ENCODE measurements around the gene GNG13. TPM values are rescaled to one million over a fixed set of nuclear protein-coding genes. Genes with fewer than 3 reads are reported as not detected.

The GNG13 gene
- total and polyA plus RNA-seq, 2 of the 4 experiments (the other 2 are of a cell fraction): not detected

- Histone ChIP-seq H2BK120ac (ENCODE audit: low read depth, low read length) (no peak overlapping the region), H3K27ac (ENCODE audit: insufficient read depth, low read length) (no peak overlapping the region), H3K4me2 (ENCODE audit: low read depth, low read length) (no peak overlapping the region), H2AK5ac (ENCODE audit: low read depth, low read length) (no peak overlapping the region), H3K18ac (ENCODE audit: low read depth, low read length) (no peak overlapping the region), H3K9me3 (ENCODE audit: control insufficient read depth, insufficient read depth, low read length) (no peaks in the 10 kb centered on the region), H3K4me3 (ENCODE audit: insufficient read depth, low read depth, low read length) (no peak overlapping the region), H4K20me1 (ENCODE audit: insufficient read depth, low read length) (no peaks in the 10 kb centered on the region), H2BK20ac (ENCODE audit: low read depth, low read length) (no peak overlapping the region), H3K4ac (ENCODE audit: low read depth, low read length) (no peak overlapping the region), H3K9ac (ENCODE audit: low read depth, low read length) (no peak overlapping the region), H3K27me3 (ENCODE audit: control insufficient read depth, insufficient read depth, low read length) (no peaks in the 10 kb centered on the region; the same call in 1 of the 2 replicates), H3K79me1 (ENCODE audit: low read depth in 1 of 2, low read length in 2 of 2) (no peaks in the 10 kb centered on the region), H3K56ac (ENCODE audit: extremely low read depth, insufficient read depth, low read length) (no peak overlapping the region), H2AFZ (replicated peaks; ENCODE audit: low read length, poor library complexity) (no peak overlapping the region), H4K91ac (ENCODE audit: insufficient read depth, low read depth, low read length) (no peak overlapping the region), H4K8ac (ENCODE audit: low read depth in 2 of 2, low read length in 2 of 2) (no peak overlapping the region), H3K36me3 (ENCODE audit: control insufficient read depth, insufficient read depth, low read length) (no peaks in the 10 kb centered on the region), H4K5ac (ENCODE audit: low read depth, low read length) (no peak overlapping the region), H2BK5ac (ENCODE audit: low read depth, low read length, poor library complexity, severe bottlenecking) (no peak overlapping the region), H3K4me1 (ENCODE audit: control insufficient read depth, insufficient read depth, low read length) (no peaks in the 10 kb centered on the region), H2AK9ac (replicated peaks; ENCODE audit: low read depth, low read length, poor library complexity) (no peak overlapping the region), H3K23ac (ENCODE audit: low read depth, low read length) (no peak overlapping the region), H3K14ac (replicated peaks; ENCODE audit: low read depth, low read length) (no peak overlapping the region), H2BK15ac (ENCODE audit: low read depth, low read length) (no peak overlapping the region), H3K9me1 (ENCODE audit: insufficient read depth, low read length) (no peaks in the 10 kb centered on the region)
- intact Hi-C loops (cut with micrococcal nuclease) (no loop called here), in situ Hi-C loops (cut with MboI; ENCODE audit: low sequenced_read_pairs) (no loop called here), dilution Hi-C loops (cut with HindIII; ENCODE audit: low sequenced_read_pairs, unreplicated experiment) (no loop called here)
- 82% methylated on average over 10 of the region's 29 CpGs; no CpG with 5 or more reads in 1 of the 2 experiments for WGBS, 2 experiments (ENCODE audit: extremely low coverage in 2 of 2, insufficient read length in 1 of 2)
- CTCF ChIA-PET: no interaction called here
- POLR2A ChIA-PET (ENCODE audit: unreplicated experiment): no interaction called here
- no peak for ATAC-seq (ENCODE audit: low read depth)
- TF ChIP-seq MAZ (IDR thresholded peaks at IDR 0.05; ENCODE audit: borderline replicate concordance, low read depth, low read length) (no peak), RFX5 (IDR thresholded peaks at IDR 0.05; ENCODE audit: low read depth, low read length) (no peak), USF2 (IDR thresholded peaks at IDR 0.05; ENCODE audit: low read depth, low read length) (no peak), MXI1 (IDR thresholded peaks at IDR 0.05; ENCODE audit: borderline replicate concordance, low read depth, low read length) (no peak), NFE2L2 (IDR thresholded peaks at IDR 0.05; ENCODE audit: low read depth, low read length) (no peak), CTCF (conservative IDR thresholded peaks at IDR 0.05; ENCODE audit: low read depth, low read length) (no peak), ELK1 (IDR thresholded peaks at IDR 0.05; ENCODE audit: borderline replicate concordance, low read depth, low read length) (no peak), FOS (IDR thresholded peaks at IDR 0.05; ENCODE audit: low read depth, low read length) (no peak)
- no TSS peak for BruUV-seq (replicated peaks)
- DNase-seq: no peak
These were observed 34.3 kb downstream of the GNG13 start for GRCh38 chr16:766008-766819.

Measured in IMR-90 (cell line).